ENCODE results near the gene CCDC124. TPM values are rescaled to one million over a fixed set of nuclear protein-coding genes. Genes with fewer than 3 reads are reported as not detected.
A peak's percentile ranks its signal among the peaks of the same experiment; 100 is the strongest.

The CCDC124 gene
- total RNA-seq, 1 donor from 2014 or later: 70.4 TPM

DNA sequence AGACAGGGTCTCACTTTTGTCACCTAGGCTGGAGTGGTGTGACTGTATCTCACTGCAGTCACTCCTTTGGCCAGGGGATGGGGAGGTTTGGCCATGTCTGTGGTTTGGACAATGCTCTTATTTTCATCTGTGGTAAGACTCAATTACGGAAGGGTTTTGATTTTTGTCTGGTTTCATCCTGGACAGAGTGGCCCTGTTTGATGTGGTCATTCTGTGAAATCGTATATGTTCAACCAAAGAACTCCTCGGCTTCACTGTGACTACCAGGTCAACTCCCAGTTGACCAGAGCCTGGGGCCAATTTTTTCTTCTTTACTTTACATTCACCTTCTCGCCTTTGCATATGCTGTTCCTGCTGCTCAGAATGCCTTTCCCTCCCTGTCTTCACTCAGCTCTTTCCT is 6.8 kb upstream of the CCDC124 start:
- H3K4me3 Mint-ChIP-seq: no peak overlapping the region
- peaks cover 3% of the 10 kb centered on the region for H3K9me3 Mint-ChIP-seq
- no peak for DNase-seq (ENCODE audit: low spot score in 2 of 2, unreplicated experiment in 2 of 2)
- peaks cover 2% of the 10 kb centered on the region for H3K27me3 Mint-ChIP-seq (ENCODE audit: low read depth)
- no peaks in the 10 kb centered on the region for H3K36me3 Mint-ChIP-seq
- H3K27ac Mint-ChIP-seq: no peak overlapping the region
- H3K4me1 Mint-ChIP-seq: no peaks in the 10 kb centered on the region
- TF ChIP-seq, protein P1, sequence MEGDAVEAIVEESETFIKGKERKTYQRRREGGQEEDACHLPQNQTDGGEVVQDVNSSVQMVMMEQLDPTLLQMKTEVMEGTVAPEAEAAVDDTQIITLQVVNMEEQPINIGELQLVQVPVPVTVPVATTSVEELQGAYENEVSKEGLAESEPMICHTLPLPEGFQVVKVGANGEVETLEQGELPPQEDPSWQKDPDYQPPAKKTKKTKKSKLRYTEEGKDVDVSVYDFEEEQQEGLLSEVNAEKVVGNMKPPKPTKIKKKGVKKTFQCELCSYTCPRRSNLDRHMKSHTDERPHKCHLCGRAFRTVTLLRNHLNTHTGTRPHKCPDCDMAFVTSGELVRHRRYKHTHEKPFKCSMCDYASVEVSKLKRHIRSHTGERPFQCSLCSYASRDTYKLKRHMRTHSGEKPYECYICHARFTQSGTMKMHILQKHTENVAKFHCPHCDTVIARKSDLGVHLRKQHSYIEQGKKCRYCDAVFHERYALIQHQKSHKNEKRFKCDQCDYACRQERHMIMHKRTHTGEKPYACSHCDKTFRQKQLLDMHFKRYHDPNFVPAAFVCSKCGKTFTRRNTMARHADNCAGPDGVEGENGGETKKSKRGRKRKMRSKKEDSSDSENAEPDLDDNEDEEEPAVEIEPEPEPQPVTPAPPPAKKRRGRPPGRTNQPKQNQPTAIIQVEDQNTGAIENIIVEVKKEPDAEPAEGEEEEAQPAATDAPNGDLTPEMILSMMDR (IDR thresholded peaks at IDR 0.05; ENCODE audit: unreplicated experiment): no peak

DNA sequence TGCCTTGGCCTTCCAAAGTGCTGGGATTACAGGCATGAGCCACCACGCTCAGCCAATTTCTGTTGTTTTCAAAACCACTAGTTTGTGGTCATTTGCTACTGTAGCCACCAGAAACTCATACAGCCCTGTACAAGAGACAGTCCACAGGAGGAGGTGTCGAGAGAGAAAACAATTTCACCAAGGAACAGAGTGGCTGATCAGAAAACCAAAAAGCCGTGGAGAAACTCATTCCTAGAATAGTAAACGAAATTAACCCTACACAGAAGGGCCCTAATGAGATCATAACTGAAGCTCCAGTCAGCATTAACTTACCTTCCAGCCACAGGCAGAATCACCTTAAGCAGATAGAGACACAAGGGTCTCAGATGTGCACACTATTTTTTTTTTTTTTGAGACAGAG is 3.8 kb upstream of the CCDC124 start:
- H3K4me3 Mint-ChIP-seq: no peak overlapping the region
- H3K9me3 Mint-ChIP-seq: peaks cover 3% of the 10 kb centered on the region
- H3K4me1 Mint-ChIP-seq: peaks cover 15% of the 10 kb centered on the region
- TF ChIP-seq, protein P1 (IDR thresholded peaks at IDR 0.05; ENCODE audit: unreplicated experiment): no peak
- no peak for DNase-seq (ENCODE audit: low spot score in 2 of 2, unreplicated experiment in 2 of 2)
- H3K27me3 Mint-ChIP-seq (ENCODE audit: low read depth): peaks cover 2% of the 10 kb centered on the region
- no peak overlapping the region for H3K27ac Mint-ChIP-seq
- no peaks in the 10 kb centered on the region for H3K36me3 Mint-ChIP-seq

DNA sequence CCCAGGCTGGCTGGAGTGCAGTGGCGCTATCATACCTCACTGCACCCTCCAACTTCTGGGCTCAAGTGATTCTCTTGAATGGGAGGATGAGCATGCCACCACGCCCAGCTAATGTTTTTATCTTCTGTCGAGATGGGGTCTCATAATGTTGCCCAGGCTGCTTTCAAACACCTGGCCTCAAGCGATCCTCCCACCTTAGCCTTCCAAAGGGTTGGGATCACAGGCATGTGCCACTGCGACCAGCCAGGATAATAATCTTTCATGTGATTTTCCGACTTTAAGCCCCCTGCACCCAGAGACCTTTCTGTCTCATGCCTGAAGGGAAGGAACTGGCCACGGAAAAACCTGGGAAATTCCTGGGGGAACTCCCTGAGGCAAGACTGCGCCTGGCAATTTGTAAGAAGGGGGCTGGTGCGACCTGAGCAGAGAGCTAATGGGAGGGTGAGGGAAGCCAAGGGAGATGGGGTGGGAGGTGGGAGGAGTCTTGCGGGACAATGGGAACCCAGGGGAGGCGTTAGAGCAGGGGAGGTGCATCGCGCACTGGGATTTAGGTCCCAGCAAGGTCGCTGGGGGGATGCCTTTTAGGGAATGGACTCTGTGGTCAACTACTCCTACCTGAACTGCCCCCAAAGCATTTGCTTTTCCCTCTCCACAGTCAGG is 1.2 kb upstream of the CCDC124 start:
- DNase-seq (ENCODE audit: low spot score in 2 of 2, unreplicated experiment in 2 of 2): no peak
- Mint-ChIP-seq H3K4me1 (peaks cover 15% of the 10 kb centered on the region), H3K36me3 (peaks cover 2% of the 10 kb centered on the region), H3K9me3 (peaks cover 3% of the 10 kb centered on the region), H3K27ac (peak overlapping the region; percentile 90), H3K4me3 (peak overlapping the region; percentile 91), H3K27me3 (ENCODE audit: low read depth) (peaks cover 2% of the 10 kb centered on the region)
- TF ChIP-seq, protein P1 (IDR thresholded peaks at IDR 0.05; ENCODE audit: unreplicated experiment): no peak

DNA sequence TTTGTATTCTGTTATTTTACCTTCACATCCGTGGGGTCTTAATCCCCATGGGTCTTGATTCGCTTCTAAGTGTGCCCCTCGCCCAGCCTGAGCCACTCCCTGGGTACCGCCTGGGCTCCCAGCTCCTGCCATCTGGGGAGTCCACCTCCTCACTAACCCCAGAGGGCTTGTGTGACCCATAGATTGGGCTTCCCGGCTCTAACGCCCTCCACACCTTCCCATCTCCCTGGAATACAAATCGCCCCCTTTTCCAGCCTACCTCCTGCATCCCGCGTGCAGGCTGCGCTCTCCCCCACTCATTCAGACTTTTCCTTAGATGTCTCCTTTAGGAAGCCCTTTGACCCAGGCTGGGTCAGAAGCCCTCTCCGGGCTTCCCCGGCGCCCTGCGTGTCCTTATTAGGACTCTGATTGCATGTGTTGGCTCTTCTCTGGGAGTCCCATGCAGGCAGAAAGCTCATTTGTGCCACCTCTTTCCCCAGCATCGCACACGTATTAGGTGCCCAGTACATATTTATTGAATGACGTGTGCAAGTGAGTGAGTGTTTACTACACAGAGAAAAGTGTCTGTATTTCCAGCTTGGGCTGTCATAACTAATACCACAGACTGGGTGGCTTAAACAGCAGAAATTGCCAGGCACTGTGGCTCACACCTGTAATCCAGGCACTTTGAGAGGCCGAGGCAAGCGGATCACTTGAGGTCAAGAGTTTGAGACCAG is 757 bp downstream of the CCDC124 start:
- no peak for DNase-seq (ENCODE audit: low spot score in 2 of 2, unreplicated experiment in 2 of 2)
- peaks cover 15% of the 10 kb centered on the region for H3K4me1 Mint-ChIP-seq
- peak overlapping the region; percentile 91 for H3K4me3 Mint-ChIP-seq
- H3K27me3 Mint-ChIP-seq (ENCODE audit: low read depth): no peaks in the 10 kb centered on the region
- TF ChIP-seq, protein P1 (IDR thresholded peaks at IDR 0.05; ENCODE audit: unreplicated experiment): no peak
- H3K27ac Mint-ChIP-seq: peak overlapping the region; percentile 97
- peaks cover 2% of the 10 kb centered on the region for H3K36me3 Mint-ChIP-seq
- no peaks in the 10 kb centered on the region for H3K9me3 Mint-ChIP-seq

DNA sequence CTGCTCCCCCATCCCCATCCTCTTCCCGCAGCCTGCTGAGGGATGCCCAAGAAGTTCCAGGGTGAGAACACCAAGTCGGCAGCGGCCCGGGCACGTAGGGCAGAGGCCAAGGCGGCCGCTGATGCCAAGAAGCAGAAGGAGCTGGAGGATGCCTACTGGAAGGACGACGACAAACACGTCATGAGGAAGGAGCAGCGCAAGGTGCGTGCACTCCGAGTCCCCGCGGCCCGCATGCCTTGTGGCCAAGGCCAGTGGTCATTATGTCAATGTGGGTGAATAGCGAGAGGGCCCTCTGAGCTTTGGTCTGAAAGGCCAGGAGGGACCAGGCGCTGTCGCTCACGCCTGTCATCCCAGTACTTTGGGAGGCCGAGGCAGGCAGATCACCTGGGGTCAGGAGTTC is 3.6 kb downstream of the CCDC124 start:
- H3K36me3 Mint-ChIP-seq: peaks cover 2% of the 10 kb centered on the region
- H3K27me3 Mint-ChIP-seq (ENCODE audit: low read depth): no peaks in the 10 kb centered on the region
- TF ChIP-seq, protein P1 (IDR thresholded peaks at IDR 0.05; ENCODE audit: unreplicated experiment): no peak
- H3K4me3 Mint-ChIP-seq: no peak overlapping the region
- H3K27ac Mint-ChIP-seq: no peak overlapping the region
- no peak for DNase-seq (ENCODE audit: low spot score in 2 of 2, unreplicated experiment in 2 of 2)
- no peaks in the 10 kb centered on the region for H3K9me3 Mint-ChIP-seq
- H3K4me1 Mint-ChIP-seq: peaks cover 14% of the 10 kb centered on the region

Measured in mesothelial cell of epicardium (in vitro differentiated cells).